WTC11 (cell line): ENCODE results near the gene LRMDA.
"Not testable (repeated sequence)": the region's sequence is repeated elsewhere in the genome, so short reads cannot be mapped to it uniquely, and the experiment has no call there.

Experiments
- ATF2 ChIP-seq: sonication (generic); formaldehyde crosslinking; IDR thresholded peaks from 2 replicates; pipeline ENCODE4 v1.8.1; 2022; ENCODE audit warnings: low read depth, missing genetic modification reagents, borderline replicate concordance
- ATF3 ChIP-seq: sonication (generic); formaldehyde crosslinking; conservative IDR thresholded peaks from 2 replicates; pipeline ENCODE4 v1.8.1; 2022; ENCODE audit warnings: mild to moderate bottlenecking, missing genetic modification reagents
- CTCF ChIP-seq: fragments of 200-600 bp; IDR thresholded peaks from 2 replicates; pipeline ENCODE4 v1.8.0; 2022; ENCODE audit warnings: antibody characterized with exemption
- ESRRA ChIP-seq: sonication (generic); formaldehyde crosslinking; IDR thresholded peaks from 2 replicates; pipeline ENCODE4 v1.8.1; 2022; ENCODE audit warnings: mild to moderate bottlenecking, missing genetic modification reagents, borderline replicate concordance
- FOXK1 ChIP-seq: sonication (generic); formaldehyde crosslinking; IDR thresholded peaks from 2 replicates; pipeline ENCODE4 v1.8.0; 2022; ENCODE audit warnings: mild to moderate bottlenecking, moderate library complexity, missing genetic modification reagents
- HMGA2 ChIP-seq: fragments of 250-450 bp; sonication (Bioruptor Pico); IDR thresholded peaks from 2 replicates; pipeline ENCODE4 v1.4.0; 2021; ENCODE audit warnings: mild to moderate bottlenecking, moderate library complexity
- MAX ChIP-seq: sonication (generic); formaldehyde crosslinking; IDR thresholded peaks from 2 replicates; pipeline ENCODE4 v1.8.0; 2022; ENCODE audit warnings: mild to moderate bottlenecking, missing genetic modification reagents
- MYBL2 ChIP-seq: sonication (generic); formaldehyde crosslinking; IDR thresholded peaks from 2 replicates; pipeline ENCODE4 v1.8.1; 2023; ENCODE audit warnings: mild to moderate bottlenecking, moderate library complexity, missing genetic modification reagents
- TEAD4 ChIP-seq: sonication (generic); formaldehyde crosslinking; IDR thresholded peaks from 2 replicates; pipeline ENCODE4 v1.8.0; 2022; ENCODE audit warnings: mild to moderate bottlenecking, missing genetic modification reagents
- TP53 ChIP-seq: sonication (generic); formaldehyde crosslinking; IDR thresholded peaks from 2 replicates; pipeline ENCODE4 v1.8.1; 2023; ENCODE audit warnings: mild to moderate bottlenecking, missing genetic modification reagents
- ZMAT4 ChIP-seq: fragments of 250-450 bp; sonication (Bioruptor Pico); IDR thresholded peaks from 2 replicates; pipeline ENCODE4 v1.9.0; 2021; ENCODE audit warnings: mild to moderate bottlenecking

- TF ChIP-seq TP53 (CRISPR knock-in tag); CTCF; MYBL2 (CRISPR knock-in tag); FOXK1 (CRISPR knock-in tag); TEAD4; HMGA2 (CRISPR knock-in tag); ATF2; ESRRA (CRISPR knock-in tag); ZMAT4 (CRISPR knock-in tag); MAX (CRISPR knock-in tag); ATF3 (CRISPR knock-in tag): not testable (repeated sequence)
Measured at GRCh38 chr10:76060993-76061392, 629.6 kb downstream of the LRMDA start.
